ENCODE data around the gene ASB13.

The ASB13 gene

GRCh38 chr10:5609952-5610616 lies 56.3 kb downstream of the ASB13 start:
- in situ Hi-C loops (cut with MboI; ENCODE audit: low sequenced_read_pairs), result loop anchor here (25.0 kb wide), 1 partner anchor 773 kb away; the partner anchor contains the start of gene AKR1E2

- in situ Hi-C loops (cut with MboI; ENCODE audit: low sequenced_read_pairs), result loop anchor here (25.0 kb wide), 1 partner anchor 771 kb away; the partner anchor contains the start of gene AKR1E2
Observed at GRCh38 chr10:5608608-5609220, 57.7 kb downstream of the ASB13 start.

GRCh38 chr10:5607594-5607993 lies 58.8 kb downstream of the ASB13 start:
- in situ Hi-C loops (cut with MboI; ENCODE audit: low sequenced_read_pairs), result loop anchor here (25.0 kb wide), 1 partner anchor 770 kb away; the partner anchor contains the start of gene AKR1E2

- in situ Hi-C loops (cut with MboI; ENCODE audit: low sequenced_read_pairs), result loop anchor here (25.0 kb wide), 1 partner anchor 770 kb away; the partner anchor contains the start of gene AKR1E2
Observed at GRCh38 chr10:5606864-5607263, 59.5 kb downstream of the ASB13 start.

GRCh38 chr10:5606321-5606720 lies 60.1 kb downstream of the ASB13 start:
- in situ Hi-C loops (cut with MboI; ENCODE audit: low sequenced_read_pairs), result loop anchor here (25.0 kb wide), 1 partner anchor 769 kb away; the partner anchor contains the start of gene AKR1E2

GRCh38 chr10:5604961-5605360 lies 61.4 kb downstream of the ASB13 start:
- in situ Hi-C loops (cut with MboI; ENCODE audit: low sequenced_read_pairs), result loop anchor here (25.0 kb wide), 1 partner anchor 768 kb away; the partner anchor contains the start of gene AKR1E2

GRCh38 chr10:5604236-5604925 lies 62.0 kb downstream of the ASB13 start:
- in situ Hi-C loops (cut with MboI; ENCODE audit: low sequenced_read_pairs), result loop anchor here (25.0 kb wide), 1 partner anchor 767 kb away; the partner anchor contains the start of gene AKR1E2

- in situ Hi-C loops (cut with MboI; ENCODE audit: low sequenced_read_pairs), result loop anchor here (25.0 kb wide), 1 partner anchor 767 kb away; the partner anchor contains the start of gene AKR1E2
Observed at GRCh38 chr10:5603848-5604170, 62.6 kb downstream of the ASB13 start.

- in situ Hi-C loops (cut with MboI; ENCODE audit: low sequenced_read_pairs), result loop anchor here (25.0 kb wide), 1 partner anchor 766 kb away; the partner anchor contains the start of gene AKR1E2
Observed at GRCh38 chr10:5603091-5603847, 63.1 kb downstream of the ASB13 start.

- in situ Hi-C loops (cut with MboI; ENCODE audit: low sequenced_read_pairs), result loop anchor here (25.0 kb wide), 1 partner anchor 765 kb away; the partner anchor contains the start of gene AKR1E2
Observed at GRCh38 chr10:5601826-5602495, 64.4 kb downstream of the ASB13 start.

- in situ Hi-C loops (cut with MboI; ENCODE audit: low sequenced_read_pairs), result loop anchor here (25.0 kb wide), 1 partner anchor 764 kb away; the partner anchor contains the start of gene AKR1E2
Observed at GRCh38 chr10:5600908-5601307, 65.5 kb downstream of the ASB13 start.

- in situ Hi-C loops (cut with MboI; ENCODE audit: low sequenced_read_pairs), result loop anchor here (25.0 kb wide), 1 partner anchor 763 kb away; the partner anchor contains the start of gene AKR1E2
Observed at GRCh38 chr10:5599613-5600520, 66.5 kb downstream of the ASB13 start.

- in situ Hi-C loops (cut with MboI; ENCODE audit: low sequenced_read_pairs), result no loop called here
Observed at GRCh38 chr10:5598085-5598690, 68.2 kb downstream of the ASB13 start.

- in situ Hi-C loops (cut with MboI; ENCODE audit: low sequenced_read_pairs), result no loop called here
Observed at GRCh38 chr10:5596611-5597341, 69.6 kb downstream of the ASB13 start.

- in situ Hi-C loops (cut with MboI; ENCODE audit: low sequenced_read_pairs), result no loop called here
Observed at GRCh38 chr10:5595994-5596471, 70.4 kb downstream of the ASB13 start.

GRCh38 chr10:5595591-5595990 lies 70.8 kb downstream of the ASB13 start:
- in situ Hi-C loops (cut with MboI; ENCODE audit: low sequenced_read_pairs), result no loop called here

GRCh38 chr10:5595095-5595494 lies 71.3 kb downstream of the ASB13 start:
- in situ Hi-C loops (cut with MboI; ENCODE audit: low sequenced_read_pairs), result no loop called here

Data from HL-60/S4 treated with retinoic acid at 250 ng/mL for 4 days and 3 days (cell line).